Brain microvascular endothelial cell (primary cell): ENCODE data around the gene ARHGEF16.

Source experiments
- DNase-seq: peaks from one replicate; pipeline ENCODE4 v3.0.0-alpha.2; 2020
- H3K27ac ChIP-seq: fragments of 250-450 bp; sonication (Bioruptor Pico); 2 replicates; pipeline ENCODE4 v1.5.1; 2020; ENCODE audit warnings: mild to moderate bottlenecking, moderate library complexity
- H3K27me3 ChIP-seq: fragments of 250-450 bp; sonication (Bioruptor Pico); replicated peaks from 2 replicates; pipeline ENCODE4 v1.5.1; 2020; ENCODE audit warnings: mild to moderate bottlenecking
- H3K36me3 ChIP-seq: fragments of 250-450 bp; sonication (Bioruptor Pico); replicated peaks from 2 replicates; pipeline ENCODE4 v1.5.1; 2020; ENCODE audit warnings: mild to moderate bottlenecking
- H3K4me3 ChIP-seq: 2 replicates; pipeline ENCODE4 v1.5.1; 2011; ENCODE audit warnings: low read depth, mild to moderate bottlenecking, control low read depth, low read length, moderate library complexity
- CTCF ChIP-seq: IDR thresholded peaks from 2 replicates; pipeline ENCODE4 v1.5.1; 2011; ENCODE audit warnings: low read depth, mild to moderate bottlenecking, moderate library complexity, low read length, control low read depth, inconsistent platforms; ENCODE audit errors: missing control alignments
- in situ Hi-C: cut with HindIII; loops from 2 replicates; pipeline ENCODE4 v1.10.0; 2017; ENCODE audit warnings: low sequenced_read_pairs, low pct_ligation_motif_present

Gene ARHGEF16

DNA sequence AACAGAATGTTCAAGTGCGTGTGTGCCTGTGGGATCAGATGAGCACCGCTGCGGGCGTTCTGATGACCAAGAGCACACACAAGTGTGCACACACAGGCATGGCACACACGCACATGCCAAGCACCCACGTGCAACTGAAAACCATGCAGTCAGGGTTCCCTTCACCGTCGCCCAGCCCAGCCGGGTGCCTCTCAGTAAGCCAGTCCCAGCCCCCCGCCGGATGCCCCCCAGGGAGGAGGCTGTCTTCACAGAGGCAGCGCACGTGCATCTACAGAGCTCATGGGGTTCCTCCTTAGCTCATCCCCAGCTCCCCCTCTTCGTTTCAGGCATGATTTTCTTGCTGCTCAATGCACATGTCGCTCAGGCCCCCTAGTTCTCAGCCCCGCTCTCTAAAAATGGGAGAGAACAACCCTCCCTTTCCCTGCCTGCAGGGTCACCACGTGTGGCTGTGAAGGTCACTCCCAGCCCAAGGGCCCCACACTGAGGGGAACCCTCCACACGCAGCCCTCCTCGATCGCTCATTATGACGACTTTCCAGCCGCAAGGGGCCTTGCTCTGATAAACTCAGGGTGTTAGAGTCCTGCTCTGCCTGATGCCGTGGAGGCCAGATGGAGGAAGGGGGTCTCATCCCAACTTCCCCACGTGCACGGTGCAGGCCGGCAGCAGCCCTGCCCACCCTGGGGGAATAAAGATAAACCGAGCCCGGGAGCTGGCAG is 30.4 kb upstream of the ARHGEF16 start:
- no peaks in the 10 kb centered on the region for H3K27me3 ChIP-seq
- DNase-seq: no peak
- TF ChIP-seq CTCF: no peak
- no peaks in the 10 kb centered on the region for H3K36me3 ChIP-seq
- no peak overlapping the region for H3K27ac ChIP-seq
- in situ Hi-C loops: loop anchor here (25.0 kb wide), 1 partner anchor 362 kb away; the partner anchor contains the start of gene PRDM16
- no peak overlapping the region for H3K4me3 ChIP-seq

- Histone ChIP-seq H3K4me3 (no peak overlapping the region), H3K27ac (no peak overlapping the region), H3K36me3 (no peaks in the 10 kb centered on the region), H3K27me3 (no peaks in the 10 kb centered on the region)
- DNase-seq: no peak
- in situ Hi-C loops: no loop called here
- no peak for TF ChIP-seq CTCF
Observed at GRCh38 chr1:3425486-3426215, 28.8 kb upstream of the ARHGEF16 start.

DNA sequence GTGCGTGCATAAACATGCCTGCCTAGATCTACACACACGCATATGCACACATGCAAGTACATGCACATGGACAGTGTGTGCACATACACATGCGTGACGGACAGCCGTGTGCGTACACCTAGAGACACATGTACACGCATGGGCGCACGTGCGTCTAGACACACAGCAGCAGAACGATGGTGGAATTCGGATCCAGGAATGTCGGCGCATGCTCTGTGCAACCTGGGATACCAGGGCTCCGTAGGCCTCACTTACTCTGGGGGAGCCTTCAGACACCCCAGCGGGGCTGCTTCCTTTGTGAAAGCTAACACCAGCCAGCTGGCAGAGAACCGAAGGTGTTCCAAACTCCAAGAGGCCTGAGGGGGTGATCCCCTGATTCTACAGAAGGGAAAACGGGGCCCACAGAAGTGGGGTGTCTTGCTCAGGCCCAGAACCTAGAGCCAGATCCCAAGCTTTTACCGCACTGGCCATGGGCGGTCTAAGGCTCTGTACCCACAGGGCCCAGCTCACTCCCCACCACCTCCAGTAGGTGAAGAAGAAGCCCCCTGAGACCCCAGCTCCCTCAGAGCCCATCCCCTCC is 27.4 kb upstream of the ARHGEF16 start:
- H3K27me3 ChIP-seq: no peaks in the 10 kb centered on the region
- H3K27ac ChIP-seq: no peak overlapping the region
- H3K4me3 ChIP-seq: no peak overlapping the region
- DNase-seq: no peak
- TF ChIP-seq CTCF: no peak
- in situ Hi-C loops: no loop called here
- no peaks in the 10 kb centered on the region for H3K36me3 ChIP-seq

DNA sequence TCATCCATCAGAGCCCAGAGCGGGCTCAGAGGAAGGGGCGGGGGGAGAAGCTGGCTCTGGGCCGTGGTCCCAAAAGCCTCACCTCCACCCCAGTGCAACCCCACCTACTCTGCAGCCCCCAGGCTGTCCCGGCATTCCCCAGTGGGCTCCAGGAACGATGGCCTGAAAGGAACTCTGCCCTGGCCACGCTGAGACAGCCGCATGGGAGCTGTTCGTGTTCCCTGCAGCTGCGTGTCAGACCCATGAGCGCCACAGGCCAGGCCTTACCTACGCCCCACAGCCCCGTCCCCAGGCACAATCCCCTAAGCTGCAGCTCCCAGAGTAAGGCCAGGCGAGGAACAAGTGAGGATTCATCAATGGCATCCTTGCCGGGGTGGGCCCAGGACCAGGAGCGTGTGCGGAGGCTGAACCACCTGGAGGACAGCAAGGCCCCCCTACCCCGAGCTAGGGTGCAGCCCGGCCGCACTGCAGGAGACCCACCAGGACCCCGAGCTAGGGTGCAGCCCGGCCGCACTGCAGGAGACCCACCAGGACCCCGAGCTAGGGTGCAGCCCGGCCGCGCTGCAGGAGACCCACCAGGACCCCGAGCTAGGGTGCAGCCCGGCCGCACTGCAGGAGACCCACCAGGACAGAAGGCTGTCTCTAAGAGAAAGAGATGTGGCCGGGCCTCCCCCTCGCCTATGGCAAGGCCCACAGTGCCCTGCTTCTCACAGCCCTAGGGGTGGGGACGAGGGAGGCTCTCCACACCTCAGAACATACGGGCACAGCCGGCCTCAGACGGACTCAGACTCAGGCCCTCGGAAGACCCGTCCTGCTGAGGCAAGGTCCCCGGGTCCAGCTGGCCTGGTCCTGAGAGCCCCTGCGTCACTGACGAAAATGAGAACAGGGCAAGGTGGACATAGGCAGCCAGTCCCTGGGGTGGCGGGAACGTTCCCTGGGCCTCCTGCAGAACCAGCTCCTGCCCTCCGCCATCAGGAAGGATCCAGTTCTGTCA is 26.5 kb upstream of the ARHGEF16 start:
- TF ChIP-seq CTCF: no peak
- Histone ChIP-seq H3K27me3 (no peaks in the 10 kb centered on the region), H3K4me3 (no peak overlapping the region), H3K27ac (no peak overlapping the region), H3K36me3 (no peaks in the 10 kb centered on the region)
- in situ Hi-C loops: no loop called here
- no peak for DNase-seq

DNA sequence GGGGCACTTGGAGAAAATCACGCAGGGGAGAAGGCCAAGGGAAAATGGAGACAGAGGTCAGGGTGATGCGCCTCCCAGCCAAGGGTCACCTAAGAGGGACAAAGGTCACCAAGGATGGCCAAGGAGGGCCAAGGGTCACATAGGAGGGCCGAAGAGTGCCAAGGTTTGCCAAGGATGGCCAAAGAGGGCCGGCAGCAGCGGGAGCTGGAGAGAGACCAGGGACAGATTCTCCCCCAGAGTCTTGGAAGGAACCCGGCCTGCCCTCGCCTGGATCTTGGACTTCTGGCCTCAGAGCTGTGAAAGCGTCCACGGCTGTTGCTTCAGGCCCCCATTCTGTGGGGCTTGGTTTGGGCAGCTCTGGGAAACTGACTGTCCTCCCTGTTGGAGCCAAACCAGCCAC is 25.6 kb upstream of the ARHGEF16 start:
- in situ Hi-C loops: no loop called here
- no peak for TF ChIP-seq CTCF
- no peak overlapping the region for H3K27ac ChIP-seq
- H3K4me3 ChIP-seq: no peak overlapping the region
- DNase-seq: no peak
- H3K36me3 ChIP-seq: no peaks in the 10 kb centered on the region
- H3K27me3 ChIP-seq: no peaks in the 10 kb centered on the region
